SK-N-SH (cell line): ENCODE data around the gene TIMP2.

Experiments
- CHD2 ChIP-seq: fragments of 150-350 bp; IDR thresholded peaks from 2 replicates; pipeline ENCODE4 v1.6.1; 2018; ENCODE audit warnings: low read length; ENCODE audit not compliant: partially characterized antibody
- CTCF ChIP-seq: fragments of 200-600 bp; sonication (generic); IDR thresholded peaks from 2 replicates; pipeline ENCODE4 v1.6.1; 2017; ENCODE audit warnings: antibody characterized with exemption, mild to moderate bottlenecking, moderate library complexity
- EP300 ChIP-seq, 2 experiments: IDR thresholded peaks; 2 replicates each; pipeline versions ENCODE4 v1.4.0 to v1.6.1; 2012; ENCODE audit warnings: borderline replicate concordance in 1 of 2, low read depth in 1 of 2, low read length in 1 of 2
- EZH2phosphoT487 ChIP-seq: fragments of 200-600 bp; sonication (generic); IDR thresholded peaks from 2 replicates; pipeline ENCODE4 v1.6.1; 2017; ENCODE audit warnings: low read depth, mixed run types, mild to moderate bottlenecking, antibody characterized with exemption, moderate library complexity, borderline replicate concordance
- GATA2 ChIP-seq: sonication (generic); formaldehyde crosslinking; IDR thresholded peaks from 2 replicates; pipeline ENCODE4 v1.5.0; 2020; ENCODE audit warnings: mild to moderate bottlenecking, missing genetic modification reagents
- YY1 ChIP-seq: IDR thresholded peaks from 2 replicates; pipeline ENCODE4 v1.4.0; 2012; ENCODE audit warnings: low read depth, mild to moderate bottlenecking
- ZBTB33 ChIP-seq: IDR thresholded peaks from 2 replicates; pipeline ENCODE4 v1.4.0; 2012; ENCODE audit warnings: low read depth, borderline replicate concordance

- TF ChIP-seq ZBTB33 = no peak
- TF ChIP-seq GATA2 (CRISPR knock-in tag) = no peak
- TF ChIP-seq CTCF = no peak
- TF ChIP-seq EP300 (IDR thresholded peaks at IDR 0.05; ENCODE audit: borderline replicate concordance in 1 of 2, low read depth in 1 of 2, low read length in 1 of 2) = no peak
- TF ChIP-seq YY1 = no peak
- no peak for TF ChIP-seq CHD2
- TF ChIP-seq EZH2phosphoT487 = no peak
These were observed 70.7 kb downstream of the TIMP2 start for GRCh38 chr17:78854508-78854907.
